ENCODE measurements around the gene BCL10.

DNA sequence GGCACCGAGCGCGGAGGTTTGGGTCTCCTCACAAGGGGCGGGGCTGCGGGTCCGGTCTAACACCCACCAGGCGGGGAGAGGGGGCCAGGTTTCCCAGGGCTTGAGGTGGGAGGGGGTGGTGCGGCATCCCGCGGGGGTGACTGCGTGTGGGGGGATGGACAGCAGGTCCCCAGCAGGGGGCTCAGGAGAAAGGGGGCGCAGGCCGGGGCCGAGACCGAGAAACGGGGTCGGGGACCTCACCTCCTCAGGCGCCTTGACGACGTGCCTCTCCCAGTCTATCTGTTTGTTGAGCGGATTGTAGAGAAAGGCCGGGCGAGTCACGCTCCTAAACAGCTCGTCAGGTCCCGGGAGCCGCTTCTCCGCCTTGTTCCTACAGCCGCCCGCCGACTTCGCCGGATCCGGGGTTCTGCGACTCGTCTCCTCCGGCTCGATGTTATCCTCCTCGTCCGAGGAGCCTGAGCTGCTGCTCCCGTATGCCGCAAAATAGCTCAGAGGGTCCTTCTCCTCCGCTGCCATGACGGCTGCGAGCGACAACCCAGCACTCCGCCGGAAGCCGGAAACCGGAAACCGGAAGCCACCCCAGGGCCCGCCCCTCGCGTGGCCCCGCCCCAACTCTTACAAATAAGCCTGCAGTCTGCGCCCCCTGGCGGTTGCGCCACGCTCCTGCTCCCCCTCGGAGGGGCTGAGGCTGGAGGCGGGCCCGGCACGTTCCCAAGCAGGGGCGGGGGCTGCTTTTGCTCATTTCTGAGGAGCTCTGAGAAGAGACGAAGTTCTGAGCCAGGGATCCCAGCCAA is 17.1 kb downstream of the BCL10 start, which contains the start of gene C1orf52:
- TF ChIP-seq POLR2A (IDR thresholded peaks at IDR 0.05) (peak; percentile 26 to 66), CTCF (IDR thresholded peaks at IDR 0.05) (peak; percentile 96 to 99 (median 97))

Data from uterus (tissue), 2 donors.